ENCODE results near the gene XRCC4. TPM values are rescaled to one million over a fixed set of nuclear protein-coding genes. Genes with fewer than 3 reads are reported as not detected.

The XRCC4 gene
- total and polyA plus RNA-seq, 2 of the 8 experiments (the other 6 are each of a cell fraction or from before 2014, with no cell fraction given), result 3.0 to 8.3 TPM

DNA sequence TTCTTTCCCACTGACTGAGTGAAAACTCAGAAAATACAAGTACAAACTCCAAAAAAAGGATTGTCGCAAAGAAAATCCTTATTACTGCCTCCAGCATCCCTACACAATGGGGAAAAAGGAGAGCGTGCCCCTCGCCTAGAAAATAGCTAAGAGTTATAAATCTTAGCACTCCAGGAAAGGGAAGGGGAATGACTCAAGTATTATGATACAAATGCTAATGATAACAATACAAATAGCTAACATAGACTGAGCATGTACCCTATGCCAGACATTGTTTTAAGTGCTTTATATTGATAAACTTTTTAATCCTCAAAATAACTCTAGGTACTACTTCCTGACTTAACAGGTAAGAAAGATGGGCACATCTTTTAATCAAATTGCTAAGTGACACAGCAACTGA is 323.4 kb downstream of the XRCC4 start (continued):
- TF ChIP-seq SP1 (IDR thresholded peaks at IDR 0.05; ENCODE audit: low read depth, low read length) (no peak), JUN (IDR thresholded peaks at IDR 0.05; ENCODE audit: low read depth, low read length) (no peak), RBBP5 (IDR thresholded peaks at IDR 0.05; ENCODE audit: borderline replicate concordance, low read depth, low read length) (no peak), NRF1 (IDR thresholded peaks at IDR 0.05; ENCODE audit: low read depth, low read length) (no peak), CHD2 (IDR thresholded peaks at IDR 0.05; ENCODE audit: low read length) (no peak), HDAC2 (IDR thresholded peaks at IDR 0.05; ENCODE audit: borderline replicate concordance in 1 of 2, low read depth in 2 of 2, low read length in 2 of 2) (no peak)
- TF ChIP-seq, protein P1, sequence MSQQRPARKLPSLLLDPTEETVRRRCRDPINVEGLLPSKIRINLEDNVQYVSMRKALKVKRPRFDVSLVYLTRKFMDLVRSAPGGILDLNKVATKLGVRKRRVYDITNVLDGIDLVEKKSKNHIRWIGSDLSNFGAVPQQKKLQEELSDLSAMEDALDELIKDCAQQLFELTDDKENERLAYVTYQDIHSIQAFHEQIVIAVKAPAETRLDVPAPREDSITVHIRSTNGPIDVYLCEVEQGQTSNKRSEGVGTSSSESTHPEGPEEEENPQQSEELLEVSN (IDR thresholded peaks at IDR 0.05), result no peak
